Pancreas (tissue), 10 donors: ENCODE measurements around the gene HS2ST1. TPM values are rescaled to one million over a fixed set of nuclear protein-coding genes. Genes with fewer than 3 reads are reported as not detected.
"Not testable (repeated sequence)": the region's sequence is repeated elsewhere in the genome, so short reads cannot be mapped to it uniquely, and the experiment has no call there.

Source experiments
- ATAC-seq, 4 donors: fragments of 200-7000 bp; cut with Tn5 transposase; one replicate each; pipeline versions ENCODE4 v1.8.0 to v1.9.1; 2020; ENCODE audit warnings: mild to moderate bottlenecking in 4 of 4, moderate library complexity in 4 of 4
- DNase-seq, 6 donors: peaks; one replicate each; pipeline ENCODE4 v3.0.0-alpha.2; 2020
- FAIRE-seq: peaks from 2 replicates; lab custom pipeline; 2012; peaks lifted over from hg19 to GRCh38; lab: Jason Lieb, UNC
- H3K27ac ChIP-seq, 4 donors: fragments of 200-600 bp; sonication (generic); 1 replicate in 3 of 4; 2 replicates in 1 of 4; pipeline versions ENCODE4 v1.5.0 to v1.8.0; 2020
- H3K27me3 ChIP-seq, 4 donors: fragments of 200-600 bp; one replicate each; pipeline ENCODE4 v1.8.0; 2021
- H3K36me3 ChIP-seq, 3 donors: fragments of 200-600 bp; sonication (generic) in 1 of 3; one replicate each; pipeline versions ENCODE4 v1.5.0 to v1.8.0; 2020 to 2021
- H3K4me1 ChIP-seq, 3 donors: fragments of 200-600 bp; one replicate each; pipeline ENCODE4 v1.8.0; 2021
- H3K4me3 ChIP-seq, 4 donors: fragments of 200-600 bp; sonication (generic) in 2 of 4; one replicate each; pipeline versions ENCODE4 v1.5.0 to v1.8.0; 2020 to 2021
- H3K9me3 ChIP-seq, 4 donors: fragments of 200-600 bp; one replicate each; pipeline ENCODE4 v1.8.0; 2021
- CTCF ChIP-seq, 4 donors: fragments of 200-600 bp; sonication (generic) in 3 of 4; IDR thresholded peaks; one replicate each; pipeline versions ENCODE4 v1.5.0 to v1.8.0; 2021; ENCODE audit warnings: antibody characterized with exemption in 4 of 4
- WGBS, 2 donors: extraction: QIAGEN DNeasy Blood & Tissue Kit; methylation state at CpG; one replicate each; pipeline ENCODE4 v1.1.7; 2013; 5-methylcytosine and 5-hydroxymethylcytosine counted together
- intact Hi-C, 3 donors: fragments of 100-400 bp; cut with DNase I; formaldehyde crosslinking; loops; one replicate each; pipeline versions ENCODE4 v1.11.1 to v1.14.2; 2022
- polyA plus RNA-seq, 2 donors: library from polyadenylated mRNA; stranded (reverse); fragments of 200-250 nt; gene quantifications; one replicate each; pipeline ENCODE4 v1.2.3, GENCODE V29; 2013
- total RNA-seq, 6 donors: library from RNA; stranded (reverse); fragmentation: NEBNext Ultra II Directional in 4 of 6; extraction: Animal tissue kit (Norgen Biotek cat#: 25700) in 4 of 6; gene quantifications; one replicate each; pipeline versions ENCODE4 v1.2.1 to v1.2.4, GENCODE V29; 2021 to 2023
- donor health status: healthy with polysubstance abuse.
- donor health status: DM: no; HTN: no; CAD: no; lungs with moderate emphysema.
- donor health status: DM: no; HTN: no; CAD: no.
- donor health status: control.
- donor health status: control.
- donor health status: Bipolar disorder and iron deficiency.
- donor health status: DM: yes; HTN: yes; CAD: no.
- donor health status: DM: no; HTN: no; CAD: no.
- donor health status: DM: no; HTN: no; CAD: no.
- donor health status: DM: yes; HTN: yes; CAD: no.

HS2ST1 gene
- total and polyA plus RNA-seq, 8 donors, result 2.8 to 16.1 (median 10.9) TPM

- WGBS, 2 donors, result 71% methylated on average over 3 of the region's 3 CpGs
- TF ChIP-seq CTCF (IDR thresholded peaks at IDR 0.05), result no peak
- H3K4me3 ChIP-seq, result no peak overlapping the region
- FAIRE-seq (no peak), ATAC-seq (no peak), DNase-seq (no peak)
- H3K36me3 ChIP-seq, result no peaks in the 10 kb centered on the region
- no peaks in the 10 kb centered on the region for H3K27me3 ChIP-seq
- no peaks in the 10 kb centered on the region for H3K9me3 ChIP-seq
- intact Hi-C loops, result no loop called here
- H3K4me1 ChIP-seq, result no peaks in the 10 kb centered on the region
- H3K27ac ChIP-seq, result no peak overlapping the region
Observed at GRCh38 chr1:86871001-86871400, 43.4 kb upstream of the HS2ST1 start.

GRCh38 chr1:86872086-86872485, 42.3 kb upstream of the HS2ST1 start:
- no peak for TF ChIP-seq CTCF (IDR thresholded peaks at IDR 0.05)
- no peaks in the 10 kb centered on the region for H3K36me3 ChIP-seq
- H3K27me3 ChIP-seq, result no peaks in the 10 kb centered on the region
- FAIRE-seq, result no peak
- H3K4me3 ChIP-seq, result no peak overlapping the region
- H3K9me3 ChIP-seq, result no peaks in the 10 kb centered on the region
- H3K4me1 ChIP-seq, result no peaks in the 10 kb centered on the region
- ATAC-seq, result no peak
- WGBS, 2 donors, result 95 to 98% methylated on average over 8 of the region's 8 CpGs
- no peak for DNase-seq
- H3K27ac ChIP-seq, result no peak overlapping the region
- intact Hi-C loops, result no loop called here

GRCh38 chr1:86875722-86876121, 38.7 kb upstream of the HS2ST1 start:
- no peak overlapping the region for H3K27ac ChIP-seq
- WGBS, 2 donors, result 95 to 97% methylated on average over 1 of the region's 1 CpG
- no peak for FAIRE-seq
- H3K9me3 ChIP-seq, result no peaks in the 10 kb centered on the region
- DNase-seq, result no peak
- no peaks in the 10 kb centered on the region for H3K4me1 ChIP-seq
- no peaks in the 10 kb centered on the region for H3K27me3 ChIP-seq
- ATAC-seq, result no peak
- peaks cover 0 to 16% (median 0%) of the 10 kb centered on the region in 3 donors for H3K36me3 ChIP-seq
- no peak for TF ChIP-seq CTCF (IDR thresholded peaks at IDR 0.05)
- H3K4me3 ChIP-seq, result no peak overlapping the region
- intact Hi-C loops, result no loop called here

GRCh38 chr1:86887479-86888162, 26.8 kb upstream of the HS2ST1 start:
- DNase-seq (no peak), ATAC-seq (no peak), FAIRE-seq (peak; percentile 51)
- no peak overlapping the region for H3K27ac ChIP-seq
- no peaks in the 10 kb centered on the region for H3K36me3 ChIP-seq
- intact Hi-C loops, result no loop called here
- H3K9me3 ChIP-seq, result no peaks in the 10 kb centered on the region
- WGBS, 2 donors, result 97 to 99% methylated on average over 5 of the region's 5 CpGs
- no peak for TF ChIP-seq CTCF (IDR thresholded peaks at IDR 0.05)
- H3K4me1 ChIP-seq, result peaks cover 0 to 3% (median 0%) of the 10 kb centered on the region in 3 donors
- no peak overlapping the region for H3K4me3 ChIP-seq
- H3K27me3 ChIP-seq, result no peaks in the 10 kb centered on the region

GRCh38 chr1:86888327-86888726, 26.1 kb upstream of the HS2ST1 start:
- no peak for ATAC-seq
- Histone ChIP-seq H3K4me1 (peaks cover 0 to 3% (median 0%) of the 10 kb centered on the region in 3 donors), H3K27me3 (no peaks in the 10 kb centered on the region), H3K36me3 (no peaks in the 10 kb centered on the region), H3K27ac (no peak overlapping the region), H3K4me3 (no peak overlapping the region), H3K9me3 (no peaks in the 10 kb centered on the region)
- no peak for FAIRE-seq
- intact Hi-C loops, result no loop called here
- DNase-seq, result no peak
- no peak for TF ChIP-seq CTCF (IDR thresholded peaks at IDR 0.05)
- 97 to 98% methylated on average over 5 of the region's 5 CpGs for WGBS, 2 donors

- H3K27ac ChIP-seq, intact Hi-C loops, H3K27me3 ChIP-seq, H3K4me3 ChIP-seq, H3K4me1 ChIP-seq, ATAC-seq, H3K36me3 ChIP-seq, H3K9me3 ChIP-seq, FAIRE-seq, DNase-seq: not testable (repeated sequence)
- 99% methylated on average over 29 of the region's 33 CpGs; no CpG with 5 or more reads in 1 of the 2 donors for WGBS, 2 donors
Observed at GRCh38 chr1:86899401-86899800, 15.0 kb upstream of the HS2ST1 start.
